MCF 10A (cell line): ENCODE measurements around the gene SIM1. TPM values are rescaled to one million over a fixed set of nuclear protein-coding genes. Genes with fewer than 3 reads are reported as not detected.

Experiments used
- BruUV-seq: library from RNA; stranded (reverse); fragments of 400-500 nt; replicated peaks from 2 replicates; lab custom pipeline; 2021; lab: Mats Ljungman, UMichigan
- CTCF ChIA-PET: fragments of 300-600 bp; sonication (Branson Sonifier 250); formaldehyde crosslinking; extraction: SDS; loops from one replicate; lab custom pipeline; 2021; ENCODE audit warnings: antibody characterized with exemption, inconsistent platforms; lab: Yijun Ruan, JAX
- POLR2A ChIA-PET: fragments of 300-600, 350-650 bp; sonication (Branson Sonifier 250); formaldehyde crosslinking; extraction: SDS; loops from one replicate; lab custom pipeline; 2020; ENCODE audit warnings: antibody characterized with exemption, inconsistent platforms; lab: Yijun Ruan, JAX
- DNase-seq: peaks from one replicate; pipeline ENCODE4 v3.0.0-alpha.2; 2018; ENCODE audit not compliant: unreplicated experiment
- H3K27ac Mint-ChIP-seq: one replicate; pipeline ENCODE4 v1.8.0; 2022; ENCODE audit warnings: mild to moderate bottlenecking, low read depth, mixed read lengths; ENCODE audit not compliant: unreplicated experiment
- H3K27me3 Mint-ChIP-seq: one replicate; pipeline ENCODE4 v1.8.0; 2022; ENCODE audit warnings: mixed read lengths; ENCODE audit not compliant: insufficient read depth, unreplicated experiment
- H3K36me3 Mint-ChIP-seq: one replicate; pipeline ENCODE4 v1.8.0; 2022; ENCODE audit warnings: mild to moderate bottlenecking, moderate library complexity, mixed read lengths; ENCODE audit not compliant: insufficient read depth, unreplicated experiment
- H3K4me1 Mint-ChIP-seq: one replicate; pipeline ENCODE4 v1.8.0; 2022; ENCODE audit warnings: mixed read lengths; ENCODE audit not compliant: insufficient read depth, unreplicated experiment
- H3K4me3 Mint-ChIP-seq: one replicate; pipeline ENCODE4 v1.8.0; 2022; ENCODE audit warnings: mild to moderate bottlenecking, moderate library complexity, mixed read lengths; ENCODE audit not compliant: unreplicated experiment
- H3K9me3 Mint-ChIP-seq: one replicate; pipeline ENCODE4 v1.8.0; 2022; ENCODE audit warnings: mixed read lengths; ENCODE audit not compliant: unreplicated experiment
- intact Hi-C: fragments of 100-400 bp; cut with micrococcal nuclease; formaldehyde crosslinking; loops from 2 replicates; pipeline ENCODE4 v1.14.1; 2022
- total RNA-seq: library from RNA; stranded (reverse); gene quantifications from 2 replicates; pipeline ENCODE4 v1.2.3, GENCODE V29; 2022
- TF ChIP-seq, protein P1 (sequence below): fragments of 200-600 bp; IDR thresholded peaks from one replicate; pipeline ENCODE4 v1.8.0; 2022; ENCODE audit warnings: antibody characterized with exemption, mild to moderate bottlenecking; ENCODE audit not compliant: unreplicated experiment

Gene SIM1
- total RNA-seq, 1 experiment from 2014 or later: not detected

DNA sequence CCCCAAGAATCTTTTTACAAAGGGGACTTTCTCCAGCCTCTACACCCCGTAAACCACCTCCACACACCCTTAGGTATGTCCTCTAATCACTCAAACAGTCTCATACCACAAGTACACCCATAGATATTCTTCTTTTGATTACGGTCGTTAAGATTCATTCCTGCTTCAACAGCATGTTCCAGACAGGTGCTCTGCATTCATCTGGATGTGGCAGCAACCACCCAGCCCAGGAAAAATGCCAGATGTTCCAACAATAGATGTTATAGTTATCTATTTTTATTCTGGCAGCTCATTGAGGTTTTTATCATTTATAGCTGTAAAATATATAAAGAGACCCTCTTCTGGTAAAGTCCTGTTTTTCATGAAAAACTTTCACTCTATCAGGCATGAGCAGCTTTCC lies 60.7 kb downstream of the SIM1 start:
- H3K9me3 Mint-ChIP-seq: no peaks in the 10 kb centered on the region
- H3K27ac Mint-ChIP-seq: no peak overlapping the region
- CTCF ChIA-PET: interaction anchor here (0.6 kb wide), 1 partner anchor 60 kb away, joined by 3 read pairs; no protein-coding TSS in a partner anchor
- H3K36me3 Mint-ChIP-seq: no peaks in the 10 kb centered on the region
- BruUV-seq: no TSS peak
- TF ChIP-seq, protein P1, sequence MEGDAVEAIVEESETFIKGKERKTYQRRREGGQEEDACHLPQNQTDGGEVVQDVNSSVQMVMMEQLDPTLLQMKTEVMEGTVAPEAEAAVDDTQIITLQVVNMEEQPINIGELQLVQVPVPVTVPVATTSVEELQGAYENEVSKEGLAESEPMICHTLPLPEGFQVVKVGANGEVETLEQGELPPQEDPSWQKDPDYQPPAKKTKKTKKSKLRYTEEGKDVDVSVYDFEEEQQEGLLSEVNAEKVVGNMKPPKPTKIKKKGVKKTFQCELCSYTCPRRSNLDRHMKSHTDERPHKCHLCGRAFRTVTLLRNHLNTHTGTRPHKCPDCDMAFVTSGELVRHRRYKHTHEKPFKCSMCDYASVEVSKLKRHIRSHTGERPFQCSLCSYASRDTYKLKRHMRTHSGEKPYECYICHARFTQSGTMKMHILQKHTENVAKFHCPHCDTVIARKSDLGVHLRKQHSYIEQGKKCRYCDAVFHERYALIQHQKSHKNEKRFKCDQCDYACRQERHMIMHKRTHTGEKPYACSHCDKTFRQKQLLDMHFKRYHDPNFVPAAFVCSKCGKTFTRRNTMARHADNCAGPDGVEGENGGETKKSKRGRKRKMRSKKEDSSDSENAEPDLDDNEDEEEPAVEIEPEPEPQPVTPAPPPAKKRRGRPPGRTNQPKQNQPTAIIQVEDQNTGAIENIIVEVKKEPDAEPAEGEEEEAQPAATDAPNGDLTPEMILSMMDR: no peak
- intact Hi-C loops: no loop called here
- no peak for DNase-seq
- no peaks in the 10 kb centered on the region for H3K27me3 Mint-ChIP-seq
- H3K4me3 Mint-ChIP-seq: no peak overlapping the region
- POLR2A ChIA-PET: no interaction called here
- no peaks in the 10 kb centered on the region for H3K4me1 Mint-ChIP-seq

DNA sequence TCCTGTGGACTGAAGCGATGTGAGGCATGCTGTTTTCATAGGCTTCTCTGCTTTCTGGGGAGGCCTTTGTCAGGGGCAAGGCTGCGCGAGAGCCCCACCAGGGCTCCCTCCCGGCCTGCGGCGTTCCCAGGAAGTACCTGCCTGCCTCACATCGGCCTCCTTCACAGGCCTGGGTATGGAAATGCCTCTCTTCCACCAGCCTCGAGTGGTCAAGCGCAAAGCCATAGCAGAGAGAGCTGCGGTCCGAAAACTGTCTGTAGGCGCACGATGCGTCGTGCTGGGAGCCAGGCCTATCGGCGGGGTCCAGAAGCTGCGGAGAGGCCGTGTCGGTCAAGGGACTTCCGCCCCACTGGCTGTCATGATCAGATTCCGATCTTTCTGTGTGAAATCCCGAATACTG lies 71.2 kb downstream of the SIM1 start:
- CTCF ChIA-PET: no interaction called here
- H3K27ac Mint-ChIP-seq: no peak overlapping the region
- no peaks in the 10 kb centered on the region for H3K9me3 Mint-ChIP-seq
- intact Hi-C loops: no loop called here
- H3K4me1 Mint-ChIP-seq: no peaks in the 10 kb centered on the region
- POLR2A ChIA-PET: no interaction called here
- no TSS peak for BruUV-seq
- H3K27me3 Mint-ChIP-seq: no peaks in the 10 kb centered on the region
- no peak for DNase-seq
- no peaks in the 10 kb centered on the region for H3K36me3 Mint-ChIP-seq
- TF ChIP-seq, protein P1: no peak
- no peak overlapping the region for H3K4me3 Mint-ChIP-seq

DNA sequence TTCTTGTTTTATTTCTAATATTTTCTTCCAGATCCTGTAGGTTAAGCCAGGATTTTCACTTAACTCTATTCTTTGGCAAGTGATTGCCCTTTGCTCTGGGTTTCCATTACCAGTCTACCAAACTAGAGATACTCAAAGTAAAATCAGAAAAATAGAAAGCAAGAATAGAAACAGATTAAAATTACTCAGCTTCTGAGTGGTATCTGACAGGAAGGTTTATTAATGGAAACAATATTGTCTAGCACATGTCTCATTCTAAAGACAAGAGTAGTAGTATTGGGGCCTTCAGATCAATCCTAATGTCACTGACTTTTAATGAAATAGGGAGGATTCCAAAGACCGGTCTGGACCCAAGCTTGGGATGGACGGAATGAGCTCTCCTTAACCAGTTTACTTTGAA lies 72.3 kb downstream of the SIM1 start:
- Mint-ChIP-seq H3K36me3 (no peaks in the 10 kb centered on the region), H3K27me3 (no peaks in the 10 kb centered on the region), H3K4me1 (no peaks in the 10 kb centered on the region), H3K4me3 (no peak overlapping the region), H3K9me3 (no peaks in the 10 kb centered on the region), H3K27ac (no peak overlapping the region)
- intact Hi-C loops: no loop called here
- ChIA-PET POLR2A (no interaction called here), CTCF (interaction anchor here (1.8 kb wide), 1 partner anchor 68 kb away, joined by 3 read pairs; no protein-coding TSS in a partner anchor)
- BruUV-seq: no TSS peak
- DNase-seq: no peak
- TF ChIP-seq, protein P1: no peak

DNA sequence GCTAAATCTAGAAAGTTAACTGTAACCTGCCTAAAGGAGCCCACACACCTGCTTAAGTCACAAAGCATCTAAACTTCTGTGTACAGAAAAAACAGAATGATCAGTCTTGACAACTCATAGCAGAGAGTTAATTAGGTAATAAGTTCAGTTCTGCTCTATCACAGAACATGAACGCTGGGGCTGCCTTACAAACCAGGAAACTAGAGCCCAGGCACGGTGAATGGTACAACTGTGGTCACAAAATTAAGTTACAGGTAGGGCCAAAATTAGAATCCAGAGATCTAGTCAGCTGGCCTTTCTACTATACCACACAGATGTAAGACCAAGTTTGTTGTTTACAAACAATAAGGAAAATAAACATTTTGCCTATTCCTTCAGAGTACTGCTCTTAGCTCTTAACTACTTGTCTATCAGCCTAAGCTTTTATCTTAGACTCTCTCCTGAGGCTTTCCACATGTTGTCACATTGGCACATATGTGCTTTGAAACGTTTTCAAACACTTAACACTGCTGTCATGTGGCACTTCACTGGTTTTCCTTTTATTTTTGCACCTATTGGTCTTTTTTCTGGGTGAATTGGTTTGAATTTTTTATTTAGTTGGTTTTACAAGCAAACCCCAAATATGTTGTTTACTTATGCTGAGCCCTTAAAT lies 75.7 kb downstream of the SIM1 start:
- intact Hi-C loops: no loop called here
- CTCF ChIA-PET: no interaction called here
- TF ChIP-seq, protein P1: no peak
- DNase-seq: no peak
- no peaks in the 10 kb centered on the region for H3K27me3 Mint-ChIP-seq
- no peak overlapping the region for H3K4me3 Mint-ChIP-seq
- no peaks in the 10 kb centered on the region for H3K9me3 Mint-ChIP-seq
- H3K4me1 Mint-ChIP-seq: no peaks in the 10 kb centered on the region
- H3K27ac Mint-ChIP-seq: no peak overlapping the region
- BruUV-seq: no TSS peak
- POLR2A ChIA-PET: no interaction called here
- no peaks in the 10 kb centered on the region for H3K36me3 Mint-ChIP-seq
